Hypothalamus (tissue), 51 donors: ENCODE measurements around the gene OR2B6.

Experiments used
- DNase-seq, 51 donors: peaks; one replicate each; lab custom pipeline; 2025; lab: John Stamatoyannopoulos, UW

Gene OR2B6

GRCh38 chr6:27994616-27995015, 37.6 kb downstream of the OR2B6 start:
- DNase-seq: no peak

- no peak for DNase-seq
These were observed 43.5 kb downstream of the OR2B6 start for GRCh38 chr6:28000351-28001045.

GRCh38 chr6:28001351-28001750, 44.3 kb downstream of the OR2B6 start:
- no peak for DNase-seq

- no peak for DNase-seq
These were observed 44.7 kb downstream of the OR2B6 start for GRCh38 chr6:28001751-28002150.

- no peak for DNase-seq
These were observed 45.1 kb downstream of the OR2B6 start for GRCh38 chr6:28002161-28002560.

- DNase-seq: no peak
These were observed 46.0 kb downstream of the OR2B6 start for GRCh38 chr6:28003059-28003458.

GRCh38 chr6:28003661-28004060, 46.6 kb downstream of the OR2B6 start:
- no peak for DNase-seq

GRCh38 chr6:28004350-28005151, 47.5 kb downstream of the OR2B6 start:
- DNase-seq: no peak

GRCh38 chr6:28005152-28005890, 48.3 kb downstream of the OR2B6 start:
- DNase-seq: no peak

GRCh38 chr6:28005975-28006374, 48.9 kb downstream of the OR2B6 start:
- DNase-seq: no peak
